AG20443 (cell line): ENCODE results near the gene MICALL1.

Experiments
- DNase-seq: peaks from one replicate; pipeline ENCODE4 v3.0.0; 2012; ENCODE audit warnings: low spot score, mixed read lengths

MICALL1 gene

DNA sequence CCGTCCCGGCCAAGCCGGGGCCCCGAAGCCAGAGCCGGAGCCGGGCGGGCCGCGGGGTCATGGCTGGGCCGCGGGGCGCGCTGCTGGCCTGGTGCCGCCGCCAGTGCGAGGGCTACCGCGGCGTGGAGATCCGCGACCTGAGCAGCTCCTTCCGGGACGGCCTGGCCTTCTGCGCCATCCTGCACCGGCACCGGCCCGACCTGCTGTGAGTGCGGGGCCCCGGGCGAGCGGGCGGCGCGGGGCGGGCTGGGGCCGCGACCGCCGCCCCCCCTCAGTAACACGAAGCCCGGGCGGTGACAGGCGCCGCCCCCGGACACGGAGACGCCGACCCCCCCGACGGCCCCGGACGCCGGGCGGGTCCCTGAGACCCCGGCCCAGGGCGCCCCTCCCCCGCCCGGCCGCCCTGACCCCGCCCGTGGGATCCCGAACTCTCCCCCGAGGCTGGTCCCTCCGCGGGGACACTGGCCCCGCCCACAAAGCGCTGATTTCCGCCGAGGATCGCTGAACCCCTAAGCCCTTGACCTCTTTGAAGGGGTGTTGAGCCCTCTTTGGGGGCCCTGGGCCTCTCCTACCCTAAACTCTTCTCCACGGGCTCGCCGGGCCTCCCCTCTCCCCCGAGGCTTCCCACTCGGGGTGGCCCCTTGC, 389 bp downstream of the MICALL1 start:
- DNase-seq: peak; percentile 48

DNA sequence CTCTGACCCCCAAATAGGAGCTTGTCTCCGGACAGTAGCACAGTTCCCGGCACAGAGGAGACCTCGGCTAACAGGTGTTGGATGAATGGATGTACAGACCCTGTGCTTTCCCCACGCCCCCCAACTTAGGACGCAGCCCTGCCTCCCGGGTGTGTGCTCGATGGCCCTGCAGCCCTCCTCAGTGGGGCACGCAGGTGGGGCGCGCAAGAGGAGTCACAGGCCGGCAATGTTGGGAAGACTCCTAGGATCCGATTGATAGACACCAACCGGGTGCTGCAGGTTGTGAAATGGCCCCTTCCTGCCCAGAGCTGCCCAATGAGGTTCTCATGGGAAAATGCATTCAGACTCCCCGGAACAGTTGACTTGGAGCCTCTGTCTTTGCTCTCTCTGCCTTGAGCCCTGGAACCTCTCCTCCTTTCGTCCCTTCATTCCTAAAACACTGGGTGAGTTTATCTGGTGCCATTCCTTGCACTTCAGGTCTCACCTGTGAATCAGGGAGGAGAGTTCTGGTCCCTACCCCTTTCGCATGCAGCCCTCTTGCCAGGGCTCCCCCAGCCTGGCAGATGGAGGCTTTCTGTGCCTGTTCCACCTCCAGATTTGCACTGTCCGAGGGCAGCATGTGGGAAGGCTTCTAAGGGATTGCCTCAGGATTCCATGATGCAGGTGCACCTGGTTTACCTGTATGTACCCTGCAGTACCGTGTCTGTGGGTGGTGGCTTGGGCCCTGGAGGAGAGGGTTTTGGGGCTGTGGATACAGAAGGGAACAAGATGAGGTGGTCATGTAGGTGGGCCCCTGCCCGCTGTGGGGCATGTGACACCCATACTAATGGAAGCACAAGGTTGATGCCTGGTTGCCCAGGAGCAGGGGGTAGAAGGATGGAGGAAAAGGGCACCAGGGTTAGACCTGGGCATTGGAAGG, 1.2 kb downstream of the MICALL1 start:
- no peak for DNase-seq

DNA sequence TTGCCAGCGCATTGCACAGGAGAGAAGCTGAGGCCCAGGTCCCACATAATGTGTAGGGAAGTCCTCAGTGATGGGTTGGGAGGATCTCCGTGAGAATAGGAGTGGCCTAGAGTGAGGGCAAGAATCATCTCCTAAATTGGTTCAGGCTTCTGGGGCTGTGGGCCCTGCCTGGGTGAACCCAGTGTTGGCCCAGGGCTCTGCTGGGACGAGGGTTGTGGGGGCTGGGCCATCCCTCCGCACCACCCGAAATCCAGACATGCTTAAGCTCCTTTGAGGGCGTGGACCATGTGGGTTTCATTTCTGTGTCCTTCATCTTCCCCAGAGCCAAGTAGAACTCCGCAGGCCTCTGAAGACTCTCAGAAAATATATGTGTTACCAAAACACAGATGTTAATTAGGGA, 3.7 kb downstream of the MICALL1 start:
- peak; percentile 51 for DNase-seq

DNA sequence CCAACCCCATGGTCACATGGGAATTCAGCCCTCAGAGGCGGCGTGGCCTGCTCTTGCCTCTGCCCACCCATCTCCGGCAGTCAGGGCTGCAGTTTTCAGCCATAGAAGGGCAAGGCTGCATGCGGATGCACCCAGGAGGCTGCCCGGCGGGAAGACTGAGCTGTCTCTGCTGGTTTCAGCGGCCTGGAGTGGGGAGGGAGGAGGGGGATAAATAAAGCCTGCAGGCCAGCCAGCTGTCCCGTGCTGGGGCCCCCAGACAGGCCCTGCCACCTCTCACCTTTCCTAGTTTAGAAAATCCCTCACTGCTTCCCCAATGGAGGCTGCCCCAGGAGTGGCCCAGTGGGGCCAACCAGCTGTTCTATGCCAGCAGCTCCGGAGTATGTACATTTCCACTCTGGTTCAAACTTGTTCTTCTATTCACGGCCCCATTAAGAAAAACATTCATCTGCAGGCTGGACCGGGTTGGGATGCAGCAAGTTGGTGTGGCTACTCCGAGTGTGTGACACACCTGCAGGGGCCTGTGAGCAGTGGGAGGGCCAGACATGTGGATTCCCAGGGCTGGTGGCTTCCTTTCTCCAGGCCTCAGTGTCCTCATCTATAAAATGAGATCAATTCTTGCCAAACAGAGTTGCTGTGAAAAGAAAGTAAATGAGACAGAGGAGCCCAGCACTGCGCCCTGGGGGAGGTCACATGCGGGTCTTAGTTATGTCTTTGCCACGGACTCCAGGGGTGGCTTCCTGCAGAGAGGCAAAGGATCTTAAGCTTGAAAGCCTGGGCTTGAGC, 5.0 kb downstream of the MICALL1 start:
- no peak for DNase-seq

DNA sequence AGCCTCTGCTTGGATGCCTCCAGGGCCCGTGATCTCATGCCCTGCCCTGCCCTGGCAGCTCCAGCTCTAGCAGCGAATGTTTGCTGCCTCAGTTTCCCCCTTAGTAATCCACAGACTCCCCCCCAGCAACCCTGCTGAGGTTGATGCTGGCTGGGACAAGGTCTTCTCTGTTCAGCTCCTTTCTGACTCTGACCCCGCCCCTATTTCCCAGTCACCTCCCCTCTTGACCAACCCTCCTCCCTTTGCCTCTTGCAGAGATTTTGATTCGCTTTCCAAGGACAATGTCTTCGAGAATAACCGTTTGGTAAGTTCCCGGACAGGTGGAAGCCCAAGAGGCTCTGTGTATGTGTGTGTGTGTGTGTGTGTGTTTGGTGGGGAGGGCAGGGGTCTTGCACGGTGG, 5.6 kb downstream of the MICALL1 start:
- no peak for DNase-seq

DNA sequence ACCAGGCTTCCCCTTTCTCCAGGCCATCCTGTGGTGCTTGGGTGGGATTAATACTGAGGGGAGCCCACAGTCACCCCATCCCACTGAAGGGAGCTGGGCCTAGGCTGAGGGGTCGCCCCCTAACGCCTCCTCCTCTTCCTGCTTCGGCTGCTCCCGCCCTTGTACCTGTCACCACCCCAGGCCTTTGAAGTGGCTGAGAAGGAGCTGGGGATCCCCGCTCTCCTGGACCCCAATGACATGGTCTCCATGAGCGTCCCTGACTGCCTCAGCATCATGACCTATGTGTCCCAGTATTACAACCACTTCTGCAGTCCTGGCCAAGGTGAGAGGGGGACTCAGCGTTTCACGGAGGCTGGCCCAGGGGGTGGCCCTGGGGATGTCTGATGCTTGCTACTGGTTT, 6.1 kb downstream of the MICALL1 start:
- no peak for DNase-seq

DNA sequence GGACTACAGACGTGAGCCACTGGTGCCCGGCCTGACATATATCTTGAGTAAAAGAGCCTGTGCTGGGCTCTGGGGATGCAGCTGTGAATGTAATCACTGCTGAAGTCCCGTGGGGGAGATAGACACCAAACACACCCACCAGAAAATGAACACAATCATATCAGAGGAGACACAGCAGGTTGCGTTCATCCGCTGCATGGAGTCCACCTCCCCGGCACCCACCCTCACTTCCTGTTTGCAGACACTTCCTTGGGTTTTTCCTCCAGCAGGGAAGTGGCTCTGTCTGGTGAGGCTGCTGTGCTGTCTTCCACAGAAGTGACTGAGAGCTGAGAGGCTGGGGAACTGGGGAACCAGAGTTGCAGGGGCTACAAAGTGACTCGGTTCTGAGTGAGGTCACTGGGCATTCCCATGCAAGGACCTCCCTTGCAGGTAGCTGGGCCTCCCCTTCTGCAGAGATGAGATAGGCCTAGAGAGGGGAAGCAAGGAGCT, 7.2 kb downstream of the MICALL1 start:
- no peak for DNase-seq

DNA sequence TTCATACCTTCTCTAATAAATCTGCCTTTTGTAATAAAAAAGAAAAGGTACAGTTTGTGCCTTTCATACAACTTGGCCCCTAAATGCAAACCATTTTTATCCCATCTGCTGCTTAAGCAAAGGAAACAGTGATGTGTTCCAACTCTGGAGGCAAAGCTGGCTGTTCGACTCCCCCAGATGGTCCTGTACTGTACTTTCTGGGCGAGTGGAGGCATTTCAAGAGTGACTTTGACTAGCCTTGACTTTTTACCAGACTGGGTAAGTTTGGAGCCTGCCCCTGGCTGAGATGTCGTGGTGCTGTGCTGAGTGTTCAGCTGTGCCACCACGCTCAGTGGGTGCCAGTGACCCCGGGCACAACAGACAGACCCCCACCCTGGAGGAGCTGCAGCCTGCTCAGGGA, 10.2 kb downstream of the MICALL1 start:
- no peak for DNase-seq

DNA sequence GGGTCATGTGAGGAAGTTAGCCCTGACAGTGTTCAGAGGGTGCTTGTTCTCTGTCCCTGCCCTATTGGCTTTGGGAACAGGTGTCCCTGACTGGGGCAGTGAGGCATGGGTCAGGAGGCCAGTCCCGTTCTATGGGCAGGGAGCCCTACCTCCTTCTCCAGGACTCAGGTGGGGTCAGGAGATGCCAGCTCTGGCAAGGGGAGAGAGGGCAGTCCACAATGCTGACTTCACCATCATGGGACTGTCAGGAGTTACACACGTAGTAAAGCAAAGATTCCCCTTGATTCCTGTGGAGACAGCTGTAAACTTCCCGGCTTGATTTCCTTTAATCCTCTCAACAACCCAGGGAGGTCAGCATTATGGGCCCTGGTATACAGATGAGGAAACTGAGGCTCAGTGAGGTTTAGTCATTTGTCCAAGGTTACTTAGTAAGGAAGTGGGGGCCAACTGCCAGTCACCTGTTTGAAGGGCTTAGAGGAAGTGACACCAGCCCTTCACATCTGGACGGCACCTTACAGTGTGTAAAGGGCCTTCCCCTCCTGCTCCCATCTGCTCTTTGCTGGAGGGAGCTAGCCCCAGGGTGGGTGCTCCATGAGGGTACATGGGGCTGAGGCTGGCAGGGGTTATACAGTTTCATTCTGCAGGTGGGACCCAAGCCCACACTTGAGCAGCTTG, 11.9 kb downstream of the MICALL1 start:
- DNase-seq: no peak

DNA sequence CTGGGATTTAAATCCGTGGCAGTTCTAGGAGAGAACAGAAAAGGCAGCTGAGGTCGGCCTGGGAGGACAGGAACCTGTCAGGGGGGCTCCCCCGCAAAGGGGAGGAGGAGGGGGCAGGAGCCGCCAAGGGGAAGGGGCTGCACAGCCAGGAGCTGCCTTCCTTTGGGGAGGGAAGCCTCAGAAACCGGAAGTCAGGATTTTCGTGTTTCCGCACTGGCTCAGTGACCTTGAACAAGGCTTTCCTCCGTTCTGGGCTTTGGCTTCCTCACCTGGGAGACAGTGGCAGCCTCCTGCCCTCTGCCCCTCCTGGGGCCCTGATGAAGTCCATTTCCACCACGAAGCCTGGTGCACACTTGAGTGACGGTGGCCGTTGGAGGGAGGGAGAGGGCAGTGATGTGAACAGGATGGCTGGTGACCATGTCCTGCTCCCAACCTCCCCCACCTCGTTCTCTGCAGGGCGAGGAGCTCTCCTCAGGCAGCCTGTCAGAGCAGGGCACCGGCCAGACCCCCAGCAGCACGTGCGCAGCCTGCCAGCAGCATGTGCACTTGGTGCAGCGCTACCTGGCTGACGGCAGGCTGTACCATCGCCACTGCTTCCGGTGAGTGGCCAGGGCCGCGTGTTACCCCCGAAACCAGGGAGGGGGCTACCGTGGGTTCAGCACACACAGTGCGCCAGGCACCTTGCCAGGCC, 12.6 kb downstream of the MICALL1 start:
- DNase-seq: no peak

DNA sequence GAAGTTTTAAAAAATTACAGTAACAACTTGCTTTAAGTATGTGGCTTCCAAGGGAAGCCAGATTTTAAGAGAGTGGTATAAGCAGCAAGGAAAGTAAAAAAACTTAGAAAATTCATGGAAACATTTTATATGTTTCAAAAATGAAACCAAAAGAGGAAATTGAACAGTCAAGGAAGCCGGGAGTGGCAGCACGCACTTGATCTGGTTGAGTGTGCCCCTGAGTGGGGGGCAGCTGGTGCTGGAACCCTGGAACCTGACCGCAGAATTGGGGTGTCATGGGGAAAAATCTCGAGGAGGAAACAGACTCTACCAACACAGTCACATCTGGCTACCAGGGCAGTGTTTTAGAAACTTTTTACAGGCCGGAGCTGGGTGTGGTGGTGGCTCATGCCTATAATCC, 14.0 kb downstream of the MICALL1 start:
- DNase-seq: no peak

DNA sequence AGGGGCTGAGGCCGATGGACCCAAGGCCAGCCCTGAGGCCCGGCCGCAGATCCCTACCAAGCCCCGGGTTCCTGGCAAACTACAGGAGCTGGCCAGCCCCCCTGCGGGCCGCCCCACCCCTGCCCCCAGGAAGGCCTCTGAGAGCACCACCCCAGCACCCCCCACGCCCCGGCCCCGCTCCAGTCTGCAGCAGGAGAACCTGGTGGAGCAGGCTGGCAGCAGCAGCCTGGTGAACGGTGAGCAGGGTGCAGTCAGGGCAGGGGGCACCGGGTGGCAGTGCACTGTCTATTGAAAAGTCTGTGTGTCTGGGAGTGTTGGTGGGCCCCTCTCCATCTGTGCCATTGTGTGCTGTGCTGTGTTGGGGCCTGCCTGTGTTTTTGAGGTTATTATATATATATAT, 16.1 kb downstream of the MICALL1 start:
- DNase-seq: no peak

DNA sequence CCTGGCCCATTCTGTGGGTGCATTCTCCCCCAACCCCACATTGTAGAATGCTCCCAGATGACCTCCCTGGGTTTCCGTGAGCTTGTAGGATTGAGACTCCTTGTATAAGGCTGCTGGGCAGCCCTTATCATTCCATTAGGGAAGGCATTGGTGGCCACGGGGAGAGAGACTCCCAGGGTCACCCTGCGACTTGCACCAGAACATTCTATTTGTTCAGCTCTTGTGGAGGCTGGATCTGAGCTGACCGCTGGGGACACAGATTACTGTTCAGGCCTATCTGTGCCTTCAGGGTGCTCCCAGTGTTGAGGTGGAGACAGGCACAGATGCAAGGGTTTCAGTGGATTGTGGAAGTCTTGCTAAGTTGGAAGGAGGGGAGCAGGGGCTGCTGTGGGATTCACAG, 17.8 kb downstream of the MICALL1 start:
- no peak for DNase-seq

DNA sequence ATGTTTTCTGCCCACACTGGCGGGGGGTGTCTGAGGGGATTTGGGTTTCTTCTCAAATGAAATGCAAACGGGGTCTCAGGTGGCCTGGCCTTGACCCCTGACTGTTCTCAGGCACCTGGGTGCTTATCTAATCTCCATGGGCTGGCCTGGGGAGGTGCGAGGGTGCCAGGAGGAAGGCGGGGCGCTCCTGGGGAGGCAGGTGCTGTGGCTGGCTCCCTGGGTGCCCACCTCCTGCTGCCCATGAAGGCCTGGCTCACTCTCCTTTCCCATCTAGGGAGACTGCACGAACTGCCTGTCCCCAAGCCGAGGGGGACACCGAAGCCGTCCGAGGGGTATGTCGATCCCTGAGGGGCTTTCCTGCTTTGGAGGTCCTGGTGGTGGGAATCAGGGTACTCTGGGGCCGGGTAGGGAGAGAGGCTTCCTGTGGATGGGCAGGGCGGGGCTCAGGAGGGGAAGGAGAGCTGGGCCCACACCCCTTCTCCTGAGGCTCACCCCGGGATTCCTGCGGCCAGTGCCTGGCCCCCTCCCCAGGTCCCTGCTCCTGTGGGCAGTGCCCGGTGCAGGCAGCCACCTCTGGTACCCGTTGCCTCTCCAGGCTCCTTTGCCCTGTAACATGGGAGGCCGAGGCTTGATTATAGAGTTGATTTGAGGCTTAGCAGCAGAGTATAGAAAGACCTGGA, 18.4 kb downstream of the MICALL1 start:
- no peak for DNase-seq

DNA sequence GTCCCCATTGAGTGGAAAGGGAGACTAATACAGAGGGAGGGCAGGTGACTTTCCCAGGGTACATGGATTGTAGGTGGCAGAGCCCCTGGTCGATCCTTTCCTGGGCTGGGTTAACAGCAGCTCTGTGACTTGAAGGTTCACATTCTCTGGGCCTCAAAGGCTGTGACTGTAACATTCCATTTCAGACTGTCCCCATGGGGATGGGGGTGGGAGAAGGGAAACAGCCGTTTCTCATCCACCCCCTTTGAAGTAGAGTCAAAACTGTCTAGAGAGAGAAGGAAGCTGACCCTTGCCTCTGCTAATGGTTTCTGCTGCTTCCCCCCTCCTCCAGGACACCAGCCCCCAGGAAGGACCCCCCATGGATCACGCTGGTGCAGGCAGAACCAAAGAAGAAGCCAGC, 19.2 kb downstream of the MICALL1 start:
- no peak for DNase-seq

DNA sequence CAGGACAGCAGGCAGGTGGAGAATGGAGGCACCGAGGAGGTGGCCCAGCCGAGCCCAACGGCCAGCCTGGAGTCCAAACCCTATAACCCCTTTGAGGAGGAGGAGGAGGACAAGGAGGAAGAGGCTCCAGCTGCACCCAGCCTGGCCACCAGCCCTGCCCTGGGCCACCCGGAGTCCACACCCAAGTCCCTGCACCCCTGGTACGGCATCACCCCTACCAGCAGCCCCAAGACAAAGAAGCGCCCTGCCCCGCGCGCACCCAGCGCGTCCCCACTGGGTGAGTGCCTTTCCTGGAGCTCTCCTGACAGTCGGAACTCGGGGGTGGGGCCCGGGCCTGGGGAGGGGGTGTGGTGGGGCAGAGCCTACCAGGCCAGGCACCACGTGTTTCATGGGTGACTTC, 19.7 kb downstream of the MICALL1 start:
- DNase-seq: no peak

DNA sequence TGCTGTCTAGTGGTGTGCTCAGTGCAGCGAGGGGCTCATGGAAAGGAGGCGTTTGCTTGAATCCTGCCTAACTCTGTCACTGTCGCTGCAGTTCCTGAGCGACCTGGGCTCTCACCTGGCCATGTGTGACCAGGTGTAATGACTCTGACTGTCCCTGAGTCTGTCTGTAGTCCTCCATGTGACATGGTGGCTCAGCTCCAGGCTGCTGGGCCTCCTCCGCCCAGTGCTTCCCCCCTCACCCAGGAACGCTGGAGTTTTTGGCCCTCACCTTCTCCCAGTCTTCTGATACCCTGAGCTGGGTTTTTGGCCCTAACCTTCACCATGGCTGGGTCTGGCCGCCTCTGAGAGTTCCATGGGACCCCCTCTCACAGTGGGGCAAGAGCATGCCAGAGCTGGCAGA, 20.3 kb downstream of the MICALL1 start:
- no peak for DNase-seq

DNA sequence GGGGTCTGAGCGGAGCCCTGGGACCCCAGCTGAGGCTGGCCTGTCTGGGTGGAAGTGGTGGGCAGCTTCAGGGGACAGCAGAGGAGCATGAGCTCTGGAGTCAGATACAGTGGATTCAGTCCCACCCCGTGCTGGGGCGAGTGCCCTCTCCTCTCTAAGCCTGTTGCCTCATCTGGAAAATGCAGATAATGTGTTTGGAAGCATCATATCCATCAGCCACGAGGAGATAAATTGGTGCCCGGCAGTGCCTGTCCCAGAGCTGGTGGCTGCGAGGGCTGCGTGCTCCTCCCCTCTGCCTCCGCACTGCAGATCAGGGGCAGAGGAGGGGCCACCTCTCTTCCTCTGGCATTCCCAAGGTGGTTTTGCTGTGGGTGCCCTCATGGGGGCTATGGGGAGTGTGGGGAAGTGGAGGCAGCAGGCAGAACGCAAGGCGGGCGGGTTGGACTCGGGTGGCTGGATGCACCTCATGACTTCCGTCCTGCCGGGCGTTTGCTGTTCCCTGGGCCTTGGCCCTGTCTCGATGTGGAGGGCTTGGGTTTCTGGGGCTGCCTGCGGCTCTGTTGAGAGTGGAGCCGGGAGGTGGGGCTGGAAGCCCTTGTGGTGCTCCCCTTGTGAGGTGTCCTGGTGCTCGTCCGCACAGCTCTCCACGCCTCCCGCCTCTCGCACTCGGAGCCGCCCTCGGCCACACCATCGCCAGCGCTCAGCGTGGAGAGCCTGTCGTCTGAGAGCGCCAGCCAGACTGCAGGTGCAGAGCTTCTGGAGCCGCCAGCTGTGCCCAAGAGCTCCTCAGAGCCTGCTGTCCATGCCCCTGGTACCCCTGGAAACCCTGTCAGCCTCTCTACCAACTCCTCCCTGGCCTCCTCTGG, 20.9 kb downstream of the MICALL1 start:
- DNase-seq: no peak

DNA sequence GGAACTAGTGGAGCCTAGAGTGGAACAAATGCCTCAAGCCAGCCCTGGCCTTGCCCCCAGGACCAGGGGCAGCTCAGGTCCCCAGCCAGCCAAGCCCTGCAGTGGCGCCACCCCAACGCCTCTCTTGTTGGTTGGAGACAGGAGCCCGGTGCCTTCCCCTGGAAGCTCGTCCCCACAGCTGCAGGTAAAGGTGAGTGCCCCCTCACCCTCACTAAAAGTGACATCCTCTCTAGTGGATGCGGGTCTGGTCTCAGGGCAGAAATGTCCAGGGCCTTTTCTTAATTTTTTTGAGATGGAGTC, 21.5 kb downstream of the MICALL1 start:
- no peak for DNase-seq

DNA sequence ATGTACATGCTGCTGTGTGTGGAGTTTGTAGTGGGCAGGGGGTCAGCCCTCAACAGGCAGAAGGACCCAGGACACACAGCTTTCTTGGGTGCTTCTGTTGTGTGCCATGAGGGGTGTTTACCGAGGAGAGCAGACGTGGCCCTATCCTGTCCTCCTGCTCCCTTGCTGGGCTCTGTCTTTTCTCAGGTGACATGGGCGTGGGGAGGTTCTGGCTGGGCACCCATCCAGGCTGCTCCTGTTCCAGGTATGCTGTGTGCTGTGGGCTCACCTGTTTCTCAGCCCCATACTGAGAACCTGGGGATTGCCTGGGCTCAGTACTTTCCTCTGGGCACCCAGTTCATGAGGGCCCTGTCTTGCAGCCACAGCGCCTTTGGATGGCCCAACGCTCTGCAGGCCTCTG, 23.3 kb downstream of the MICALL1 start:
- DNase-seq: no peak
